SIG-M5 treated with dmso at 0.1 percent for 504 hours (cell line): ENCODE results near the gene TCTN1.
A peak's percentile ranks its signal among the peaks of the same experiment; 100 is the strongest.
"Not testable (repeated sequence)": the region's sequence is repeated elsewhere in the genome, so short reads cannot be mapped to it uniquely, and the experiment has no call there.

Experiments
- DNase-seq: peaks from one replicate; lab custom pipeline; 2025; ENCODE audit not compliant: unreplicated experiment; lab: John Stamatoyannopoulos, UW

TCTN1 gene

GRCh38 chr12:110637869-110638441 is 24.0 kb downstream of the TCTN1 start:
- no peak for DNase-seq

DNA sequence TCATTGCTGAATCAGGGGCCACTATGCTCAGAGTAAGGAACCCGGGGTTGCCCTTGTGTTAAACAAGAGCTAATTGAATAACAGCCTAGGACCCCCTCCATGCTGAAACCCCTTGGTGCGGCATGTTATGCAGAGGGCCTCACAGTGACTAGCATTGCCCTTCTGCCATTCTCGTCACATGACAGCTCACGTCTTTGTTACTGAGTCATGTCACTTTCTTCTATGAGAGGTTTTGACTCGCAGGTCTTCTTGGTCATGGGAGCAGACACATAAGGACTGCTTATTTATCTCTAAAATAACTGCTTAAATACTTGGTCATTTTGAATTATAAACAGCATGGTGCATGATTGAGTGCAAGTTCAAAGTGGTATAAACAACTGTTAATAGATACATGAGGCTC is 24.9 kb downstream of the TCTN1 start:
- DNase-seq, result no peak

GRCh38 chr12:110639336-110640141 is 25.6 kb downstream of the TCTN1 start:
- DNase-seq, result peak; percentile 93

- no peak for DNase-seq
Observed at GRCh38 chr12:110640275-110641025, 26.5 kb downstream of the TCTN1 start.

DNA sequence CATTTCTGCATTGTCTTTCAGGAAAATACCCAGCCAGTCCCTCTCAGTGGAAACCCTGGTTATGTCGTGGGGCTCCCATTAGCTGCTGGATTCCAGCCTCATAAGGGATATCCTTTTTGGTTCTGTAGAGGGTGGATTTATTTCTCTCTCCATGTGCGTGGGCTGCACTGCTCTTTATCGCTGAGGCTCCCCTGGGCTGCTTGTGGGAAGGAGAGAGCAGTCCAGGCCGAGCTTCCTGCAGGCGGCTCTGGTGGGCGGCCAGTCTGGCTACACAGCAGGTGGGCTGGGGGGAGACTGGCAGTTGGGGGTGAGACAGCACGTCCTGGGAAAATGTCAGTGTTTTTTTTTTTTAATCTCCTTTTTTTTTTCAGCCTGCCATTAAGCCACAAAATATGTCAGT is 27.6 kb downstream of the TCTN1 start:
- no peak for DNase-seq

- DNase-seq, result no peak
Observed at GRCh38 chr12:110647631-110648040, 33.7 kb downstream of the TCTN1 start.

GRCh38 chr12:110649341-110649847 is 35.5 kb downstream of the TCTN1 start:
- peak; percentile 85 for DNase-seq

- DNase-seq, result not testable (repeated sequence)
Observed at GRCh38 chr12:110654238-110654637, 40.3 kb downstream of the TCTN1 start.

DNA sequence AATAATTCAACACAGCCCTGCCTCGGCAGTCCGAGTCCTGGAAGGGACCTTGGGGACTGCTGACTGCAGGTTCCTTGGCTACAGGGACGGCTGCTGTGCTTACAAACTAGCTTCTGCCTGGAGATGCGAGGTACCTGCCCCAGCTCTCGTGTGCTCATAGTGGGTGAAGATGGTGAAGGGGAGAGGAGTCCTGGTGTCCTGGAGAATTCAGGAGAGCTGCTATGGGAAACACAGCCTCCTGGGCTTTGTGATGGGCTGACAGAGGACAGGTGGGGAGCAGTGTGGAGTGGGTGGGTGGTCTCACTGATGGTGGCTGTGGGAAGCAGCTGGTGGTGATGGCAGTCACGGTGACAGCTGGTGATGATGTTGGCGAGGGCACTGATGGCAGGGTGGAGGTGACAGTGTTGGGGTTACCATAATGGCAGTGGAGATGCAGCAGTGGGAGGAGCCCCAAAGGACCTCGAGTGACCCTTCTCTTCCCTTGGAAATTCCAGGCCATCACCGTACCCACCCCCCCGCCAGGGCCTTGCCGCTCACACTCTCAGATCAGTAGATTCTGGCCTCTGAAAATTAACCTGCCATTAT is 42.2 kb downstream of the TCTN1 start:
- no peak for DNase-seq

DNA sequence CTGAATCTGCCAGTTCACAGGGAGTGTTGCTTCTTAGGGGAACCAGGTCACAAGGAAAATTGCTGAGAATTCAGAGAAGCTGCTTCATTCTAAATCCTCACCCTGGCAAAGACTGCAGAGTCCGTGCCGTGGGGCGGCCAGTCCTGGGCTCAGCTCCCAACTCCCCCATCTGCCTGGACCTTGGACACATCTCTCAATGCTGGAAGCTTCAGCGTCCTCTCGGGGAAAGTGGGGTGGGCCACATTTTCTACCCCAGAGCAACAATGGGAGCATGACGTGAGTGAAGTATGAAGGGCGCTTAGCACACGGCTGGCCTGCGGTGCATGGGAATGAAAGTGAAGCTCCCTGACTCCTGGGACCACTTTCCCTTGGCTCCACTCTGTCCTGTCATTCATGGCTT is 43.8 kb downstream of the TCTN1 start:
- no peak for DNase-seq

DNA sequence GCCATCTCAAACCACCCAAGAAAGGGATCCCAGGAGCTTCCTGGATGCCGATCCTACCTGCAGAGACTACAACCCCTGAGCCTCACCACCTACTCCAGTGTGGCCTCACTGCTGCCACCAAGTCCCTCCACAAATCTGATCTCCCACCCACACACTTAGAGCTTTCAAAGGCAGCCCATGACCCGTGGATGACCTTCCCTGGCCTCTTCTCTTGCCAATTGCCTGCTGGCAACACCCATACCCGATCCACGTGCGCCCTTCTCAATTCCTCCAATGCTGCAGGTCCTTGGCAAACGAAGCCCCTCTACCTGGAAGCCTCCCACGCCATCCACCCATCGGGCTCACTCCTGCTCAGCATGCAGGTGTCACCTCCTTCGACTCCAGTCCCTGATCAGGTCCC is 44.3 kb downstream of the TCTN1 start:
- DNase-seq, result no peak

DNA sequence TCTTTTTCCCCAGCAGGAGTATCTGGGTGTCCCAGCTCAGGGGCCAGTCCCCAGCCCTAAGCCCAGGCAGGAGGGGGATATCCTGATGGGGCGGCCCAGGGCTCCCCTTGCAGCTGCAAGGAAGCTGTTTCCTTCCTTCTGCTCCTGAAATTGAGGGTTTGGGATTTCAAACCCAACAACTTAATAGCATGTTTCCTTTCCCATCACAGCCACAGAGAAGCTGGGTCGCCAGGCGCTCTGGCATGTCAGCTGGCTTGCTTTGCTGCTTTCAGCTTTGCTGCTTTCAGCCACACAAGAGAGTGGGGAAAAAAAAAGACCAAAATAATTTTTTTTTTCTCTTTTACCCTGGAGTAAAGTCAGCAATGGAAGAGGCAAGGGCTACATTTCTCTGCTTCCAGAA is 44.9 kb downstream of the TCTN1 start:
- no peak for DNase-seq

DNA sequence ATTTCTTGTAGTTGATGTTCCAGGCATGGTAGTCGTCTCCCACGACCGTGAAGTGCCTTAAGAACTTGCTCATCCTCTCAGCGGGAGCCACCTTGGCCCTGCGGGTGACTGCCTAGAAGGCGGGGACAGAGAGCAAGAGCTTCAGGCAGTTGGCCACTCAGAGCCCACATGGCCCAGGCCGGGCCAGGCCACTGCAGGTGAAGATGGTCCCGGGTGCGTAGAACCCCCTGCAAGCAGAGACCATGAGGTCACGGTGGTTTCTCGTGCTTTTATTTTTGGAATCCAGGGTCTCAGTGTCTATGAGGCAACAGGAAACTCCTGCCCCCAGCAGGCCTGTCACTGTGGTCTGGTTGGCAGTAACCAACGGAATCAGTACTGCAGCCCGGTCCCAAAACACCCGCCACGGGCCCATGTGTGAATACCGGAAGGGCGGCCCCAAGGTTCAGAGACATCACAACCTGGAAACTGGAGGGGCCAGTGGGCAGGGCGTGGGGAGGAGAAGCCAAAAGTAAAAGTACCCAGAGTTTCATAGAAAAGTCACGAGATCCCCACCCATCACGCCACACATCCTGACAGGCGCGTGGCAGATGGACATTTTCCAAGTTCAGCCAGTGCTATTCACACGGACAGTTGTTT is 47.5 kb downstream of the TCTN1 start:
- peak; percentile 95 for DNase-seq

- no peak for DNase-seq
Observed at GRCh38 chr12:110666892-110667291, 53.0 kb downstream of the TCTN1 start.

- DNase-seq, result no peak
Observed at GRCh38 chr12:110667671-110668070, 53.7 kb downstream of the TCTN1 start.

DNA sequence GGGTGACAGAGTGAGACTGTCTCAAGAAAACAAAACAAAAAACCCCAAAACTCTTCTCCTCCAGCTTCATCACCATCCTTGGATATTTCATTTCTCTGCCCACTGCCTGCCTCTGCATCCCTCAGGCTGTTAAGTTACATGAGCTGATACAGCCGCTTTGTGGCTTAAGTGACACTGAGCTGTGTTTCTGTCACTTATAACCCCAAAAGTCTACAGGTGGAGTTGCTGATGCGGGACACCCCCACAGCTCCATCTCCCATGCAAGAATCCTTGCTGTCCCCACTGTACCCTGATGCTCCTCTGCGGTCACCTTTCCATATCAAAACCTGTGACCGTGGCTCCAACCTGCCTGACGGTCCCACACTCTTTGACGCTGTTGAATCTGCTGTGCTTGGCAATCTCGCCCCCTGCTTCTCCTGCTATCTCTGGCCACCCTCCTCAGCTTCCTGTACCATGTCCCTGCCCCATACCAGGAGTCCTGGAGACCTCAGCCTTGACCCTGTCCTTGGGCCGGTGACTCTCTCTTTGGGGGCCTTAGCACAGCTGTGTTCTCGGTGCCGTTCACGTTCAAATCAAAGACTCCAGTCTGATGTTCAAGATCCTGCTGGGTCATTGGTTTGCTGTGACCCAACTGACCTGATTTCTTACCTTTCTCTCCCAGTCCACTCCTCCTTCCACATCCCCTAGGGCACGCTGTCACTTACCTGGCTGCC is 54.7 kb downstream of the TCTN1 start:
- no peak for DNase-seq

- no peak for DNase-seq
Observed at GRCh38 chr12:110669193-110669502, 55.2 kb downstream of the TCTN1 start.

GRCh38 chr12:110670161-110670701 is 56.3 kb downstream of the TCTN1 start:
- DNase-seq, result no peak

GRCh38 chr12:110676171-110676570 is 62.2 kb downstream of the TCTN1 start:
- DNase-seq, result no peak

DNA sequence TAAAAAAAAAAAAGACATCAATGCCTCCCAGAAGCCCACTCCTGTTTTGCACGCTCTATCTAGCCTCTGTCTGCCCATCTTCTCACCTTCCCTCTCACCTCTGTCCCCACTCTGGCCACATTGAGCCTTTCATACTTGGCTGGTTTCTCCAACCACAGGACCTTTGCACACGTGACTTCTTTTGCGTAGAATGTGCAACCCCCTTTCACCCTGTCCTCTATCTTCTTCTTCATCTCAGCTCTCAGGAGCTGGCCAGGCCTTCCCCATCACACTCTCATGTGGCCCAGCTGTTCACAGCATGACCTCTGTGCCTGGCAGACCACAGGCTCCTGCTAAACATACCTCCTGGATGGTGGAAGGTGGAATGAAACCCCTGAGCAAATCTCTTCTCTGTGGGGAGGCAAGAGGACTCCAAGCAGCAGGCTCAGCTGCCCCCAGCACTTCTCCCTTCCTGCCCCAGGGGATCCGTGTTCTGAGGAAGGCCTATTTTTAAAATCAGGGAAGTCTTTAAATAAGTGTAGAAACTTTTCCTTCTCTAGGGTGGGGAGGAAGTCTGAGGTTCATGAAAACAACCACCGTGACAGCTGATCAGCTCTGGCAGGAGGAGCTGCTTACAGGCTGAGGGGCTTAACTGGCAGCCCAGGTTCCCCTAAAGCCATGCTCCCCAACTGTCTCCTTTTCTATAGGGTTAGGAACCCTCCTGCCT is 63.4 kb downstream of the TCTN1 start:
- DNase-seq, result peak; percentile 94
